Measurements from ENCODE around the gene RASL10B. TPM values are rescaled to one million over a fixed set of nuclear protein-coding genes. Genes with fewer than 3 reads are reported as not detected.

Gene RASL10B
- total RNA-seq, result 10 to 100 TPM in 3 of 4 donors, 1 to 10 TPM in 1; 9.9 to 63.8 (median 42.3) TPM

DNA sequence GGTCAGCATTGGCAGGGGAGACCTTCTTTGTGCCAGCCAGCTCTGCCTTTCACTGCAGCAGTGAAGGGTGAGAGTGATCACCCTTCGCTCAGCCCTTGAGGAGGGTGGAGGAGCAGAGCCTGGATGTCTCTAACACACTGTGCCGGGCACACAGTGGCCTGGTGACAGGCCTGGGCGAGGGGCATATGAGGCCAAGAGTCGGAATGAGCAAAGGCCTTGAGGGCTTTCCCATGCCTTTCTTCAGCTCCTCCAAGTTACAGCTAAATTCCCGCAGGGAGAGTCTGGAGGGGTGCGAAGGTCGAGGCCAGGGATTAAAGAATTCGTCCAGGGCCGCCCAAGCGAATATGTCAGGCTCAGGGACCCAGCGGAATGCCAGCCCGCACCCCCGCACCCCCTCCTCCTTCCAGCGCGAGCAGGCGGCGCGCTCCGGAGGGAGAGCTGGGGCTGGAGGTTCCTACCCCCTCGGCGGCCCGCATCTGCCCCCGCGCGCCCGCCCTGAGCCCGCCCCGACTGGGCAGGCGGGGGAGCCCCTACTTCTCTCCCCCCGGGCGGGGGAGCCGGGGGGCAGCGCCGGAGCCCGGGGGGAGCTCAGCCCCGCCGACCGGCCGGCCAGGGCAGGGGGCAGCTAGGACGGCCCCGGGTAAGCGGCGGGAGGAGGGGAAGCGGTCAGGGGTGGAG lies at the start of gene RASL10B:
TSS of gene RASL10B (plus strand) at position 401 of the 678 bp plus-strand sequence. CDS start 3,546 bp downstream, outside the sequence.
- peak; percentile 50 for ATAC-seq (ENCODE audit: low FRiP score)
- no peak for DNase-seq (ENCODE audit: low spot score)
- TF ChIP-seq, protein P1, sequence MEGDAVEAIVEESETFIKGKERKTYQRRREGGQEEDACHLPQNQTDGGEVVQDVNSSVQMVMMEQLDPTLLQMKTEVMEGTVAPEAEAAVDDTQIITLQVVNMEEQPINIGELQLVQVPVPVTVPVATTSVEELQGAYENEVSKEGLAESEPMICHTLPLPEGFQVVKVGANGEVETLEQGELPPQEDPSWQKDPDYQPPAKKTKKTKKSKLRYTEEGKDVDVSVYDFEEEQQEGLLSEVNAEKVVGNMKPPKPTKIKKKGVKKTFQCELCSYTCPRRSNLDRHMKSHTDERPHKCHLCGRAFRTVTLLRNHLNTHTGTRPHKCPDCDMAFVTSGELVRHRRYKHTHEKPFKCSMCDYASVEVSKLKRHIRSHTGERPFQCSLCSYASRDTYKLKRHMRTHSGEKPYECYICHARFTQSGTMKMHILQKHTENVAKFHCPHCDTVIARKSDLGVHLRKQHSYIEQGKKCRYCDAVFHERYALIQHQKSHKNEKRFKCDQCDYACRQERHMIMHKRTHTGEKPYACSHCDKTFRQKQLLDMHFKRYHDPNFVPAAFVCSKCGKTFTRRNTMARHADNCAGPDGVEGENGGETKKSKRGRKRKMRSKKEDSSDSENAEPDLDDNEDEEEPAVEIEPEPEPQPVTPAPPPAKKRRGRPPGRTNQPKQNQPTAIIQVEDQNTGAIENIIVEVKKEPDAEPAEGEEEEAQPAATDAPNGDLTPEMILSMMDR (IDR thresholded peaks at IDR 0.05), result no peak

GRCh38 chr17:35683591-35683990 lies 47.8 kb upstream of the RASL10B start:
- TF ChIP-seq, protein P1 (IDR thresholded peaks at IDR 0.05), result no peak
- ATAC-seq (ENCODE audit: low FRiP score) (no peak), DNase-seq (ENCODE audit: low spot score) (no peak)

GRCh38 chr17:35684055-35684802 lies 47.2 kb upstream of the RASL10B start:
- ATAC-seq (ENCODE audit: low FRiP score), result peak; percentile 51
- TF ChIP-seq, protein P1 (IDR thresholded peaks at IDR 0.05), result no peak

DNA sequence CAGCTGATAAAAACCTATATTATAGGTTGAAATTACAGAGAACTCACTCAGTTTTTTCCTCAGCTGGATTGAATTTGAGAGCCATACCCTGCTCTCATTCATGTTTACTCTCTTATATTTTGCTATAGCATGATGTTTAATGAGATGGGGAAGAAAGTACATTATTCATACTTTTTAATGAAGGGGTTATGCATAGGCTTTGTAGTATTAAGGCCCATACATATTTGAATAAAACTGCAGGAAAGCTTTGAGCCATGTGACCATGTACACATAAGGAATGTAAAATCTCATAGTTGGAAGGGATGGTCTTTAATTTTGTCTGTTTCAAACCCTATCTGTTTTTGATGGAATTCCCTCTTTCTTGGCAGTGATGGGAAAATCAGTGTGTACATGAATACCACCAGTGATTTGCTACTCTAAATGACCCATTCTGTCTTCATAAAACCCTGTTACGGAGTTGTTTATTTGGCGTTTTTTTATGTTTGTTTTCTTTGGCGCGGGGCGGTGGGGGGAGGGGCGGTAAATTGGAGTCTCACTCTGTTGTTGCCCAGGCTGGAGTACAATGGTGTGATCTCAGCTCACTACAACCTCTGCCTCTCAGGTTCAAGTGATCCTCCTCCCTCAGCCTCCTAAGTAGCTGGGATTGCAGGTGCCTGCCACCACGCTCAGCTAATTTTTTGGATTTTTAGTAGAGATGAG lies 38.8 kb upstream of the RASL10B start:
- ATAC-seq (ENCODE audit: low FRiP score) (no peak), DNase-seq (ENCODE audit: low spot score) (no peak)
- TF ChIP-seq, protein P1 (IDR thresholded peaks at IDR 0.05), result no peak

More at GRCh38 chr17:35684055-35684802, 47.2 kb upstream of the RASL10B start:
- no peak for DNase-seq (ENCODE audit: low spot score)

DNA sequence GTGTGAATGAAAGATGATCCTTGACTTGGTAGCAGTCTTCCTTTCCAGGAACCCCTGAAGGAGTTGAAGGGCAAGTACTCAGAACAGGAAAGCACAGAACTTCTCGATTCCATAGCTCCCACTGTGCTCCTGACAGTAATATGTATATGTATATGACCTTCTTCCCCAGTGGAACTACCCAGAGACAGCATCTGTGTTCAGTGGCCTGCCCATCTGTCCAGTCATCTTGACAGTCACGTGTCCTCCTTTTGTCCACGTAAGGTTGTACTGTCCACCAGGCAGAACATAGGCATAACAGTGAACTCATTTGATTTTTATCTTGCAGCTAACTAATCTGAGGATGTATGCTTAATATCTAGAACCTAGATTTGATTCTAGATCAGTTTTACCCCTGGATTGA lies 37.8 kb upstream of the RASL10B start:
- DNase-seq (ENCODE audit: low spot score) (no peak), ATAC-seq (ENCODE audit: low FRiP score) (no peak)
- TF ChIP-seq, protein P1 (IDR thresholded peaks at IDR 0.05), result no peak

GRCh38 chr17:35694906-35695305 lies 36.5 kb upstream of the RASL10B start:
- no peak for DNase-seq (ENCODE audit: low spot score)
- ATAC-seq (ENCODE audit: low FRiP score), result no peak
- TF ChIP-seq, protein P1 (IDR thresholded peaks at IDR 0.05), result no peak
